Central memory CD4-positive, alpha-beta T cell (primary cell): Measurements from ENCODE around the gene NPLOC4.

ENCODE experiments used
- DNase-seq: peaks from one replicate; pipeline ENCODE4 v3.0.0; 2022

Gene NPLOC4

GRCh38 chr17:81563861-81564586 is 72.9 kb downstream of the NPLOC4 start:
- DNase-seq, result no peak

- no peak for DNase-seq
Measured at GRCh38 chr17:81561494-81561885, 75.4 kb downstream of the NPLOC4 start.

GRCh38 chr17:81558941-81559806 is 77.7 kb downstream of the NPLOC4 start:
- no peak for DNase-seq

GRCh38 chr17:81558115-81558468 is 78.8 kb downstream of the NPLOC4 start:
- DNase-seq, result no peak

GRCh38 chr17:81557276-81558114 is 79.4 kb downstream of the NPLOC4 start:
- DNase-seq, result no peak

- DNase-seq, result no peak
Measured at GRCh38 chr17:81556863-81557262, 80.0 kb downstream of the NPLOC4 start.

GRCh38 chr17:81556175-81556691 is 80.7 kb downstream of the NPLOC4 start:
- DNase-seq, result no peak

GRCh38 chr17:81553616-81554181 is 83.2 kb downstream of the NPLOC4 start:
- DNase-seq, result no peak

GRCh38 chr17:81553018-81553615 is 83.8 kb downstream of the NPLOC4 start:
- DNase-seq, result peak; percentile 77

- peak; percentile 84 for DNase-seq
Measured at GRCh38 chr17:81552244-81553017, 84.5 kb downstream of the NPLOC4 start, which contains the start of gene FAAP100. TSS of gene FAAP100 (minus strand) at chr17:81552353. CDS start at chr17:81552330, 23 bp downstream.

- no peak for DNase-seq
Measured at GRCh38 chr17:81551458-81552243, 85.3 kb downstream of the NPLOC4 start.

GRCh38 chr17:81550830-81551457 is 86.0 kb downstream of the NPLOC4 start:
- no peak for DNase-seq

- DNase-seq, result no peak
Measured at GRCh38 chr17:81550285-81550684, 86.6 kb downstream of the NPLOC4 start.

- DNase-seq, result no peak
Measured at GRCh38 chr17:81549826-81550225, 87.1 kb downstream of the NPLOC4 start.

- no peak for DNase-seq
Measured at GRCh38 chr17:81549031-81549557, 87.8 kb downstream of the NPLOC4 start.

- DNase-seq, result no peak
Measured at GRCh38 chr17:81547614-81547982, 89.3 kb downstream of the NPLOC4 start.

GRCh38 chr17:81546906-81547613 is 89.9 kb downstream of the NPLOC4 start:
- no peak for DNase-seq

- DNase-seq, result no peak
Measured at GRCh38 chr17:81545160-81545949, 91.6 kb downstream of the NPLOC4 start.
